ENCODE results near the gene KIF15.

DNA sequence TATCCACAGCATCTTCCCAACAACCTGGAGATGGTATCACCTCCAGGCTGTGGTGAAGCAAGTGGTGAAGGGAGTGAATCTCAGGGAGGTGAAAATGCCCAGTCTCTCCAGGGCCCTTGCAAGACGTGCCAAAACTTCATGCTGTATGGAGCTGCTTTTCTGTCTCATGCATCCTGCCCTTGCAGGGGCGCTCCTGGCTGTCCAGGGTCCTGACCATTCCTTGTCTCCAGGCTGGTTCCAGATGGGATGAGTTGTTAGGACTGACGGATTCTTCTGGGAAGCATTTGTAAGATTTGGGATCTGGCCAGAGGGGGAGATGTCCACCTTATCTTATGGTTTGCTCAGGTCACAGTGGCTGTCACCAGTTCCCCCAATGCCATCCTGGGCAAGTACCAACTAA is 128.7 kb downstream of the KIF15 start:
- TF ChIP-seq EZH2phosphoT487 (IDR thresholded peaks at IDR 0.05; ENCODE audit: borderline replicate concordance) (no peak), CTCF (conservative IDR thresholded peaks at IDR 0.05; ENCODE audit: low read length) (no peak)
